ENCODE data around the gene SIX3. TPM values are rescaled to one million over a fixed set of nuclear protein-coding genes. Genes with fewer than 3 reads are reported as not detected.

SIX3 gene
- total and polyA plus RNA-seq, 11 donors = not detected

GRCh38 chr2:44902217-44903137 is 39.0 kb upstream of the SIX3 start:
- DNase-seq (no peak), ATAC-seq (no peak)
- no peak overlapping the region for H3K4me3 ChIP-seq
- H3K9me3 ChIP-seq = no peaks in the 10 kb centered on the region
- no peak overlapping the region for H3K27ac ChIP-seq
- intact Hi-C loops (cut with DNase I) = no loop called here
- WGBS, 4 donors = 69 to 86% (median 83%) methylated on average over 7 of the region's 7 CpGs
- H3K36me3 ChIP-seq = no peaks in the 10 kb centered on the region
- no peaks in the 10 kb centered on the region for H3K4me1 ChIP-seq
- H3K27me3 ChIP-seq = peaks cover 0 to 84% (median 28%) of the 10 kb centered on the region in 9 donors
- TF ChIP-seq POLR2A (IDR thresholded peaks at IDR 0.05) (no peak), CTCF (IDR thresholded peaks at IDR 0.05) (no peak)

- TF ChIP-seq CTCF (IDR thresholded peaks at IDR 0.05) (no peak), POLR2A (IDR thresholded peaks at IDR 0.05) (no peak)
- no peak for ATAC-seq
- peaks cover 0 to 10% (median under 1%) of the 10 kb centered on the region in 12 donors for H3K9me3 ChIP-seq
- no peaks in the 10 kb centered on the region for H3K36me3 ChIP-seq
- H3K27ac ChIP-seq = no peak overlapping the region
- no peaks in the 10 kb centered on the region for H3K4me1 ChIP-seq
- DNase-seq = no peak
- H3K4me3 ChIP-seq = no peak overlapping the region
- intact Hi-C loops (cut with DNase I) = no loop called here
- H3K27me3 ChIP-seq = peaks cover 0 to 88% (median 23%) of the 10 kb centered on the region in 9 donors
- 62 to 93% (median 73%) methylated on average over 1 of the region's 1 CpG for WGBS, 4 donors
Measured at GRCh38 chr2:44904578-44904977, 36.9 kb upstream of the SIX3 start.

GRCh38 chr2:44906972-44907371 is 34.5 kb upstream of the SIX3 start:
- intact Hi-C loops (cut with DNase I) = no loop called here
- TF ChIP-seq POLR2A (IDR thresholded peaks at IDR 0.05) (no peak), CTCF (IDR thresholded peaks at IDR 0.05) (no peak)
- H3K9me3 ChIP-seq = peaks cover 0 to 32% (median 13%) of the 10 kb centered on the region in 12 donors
- no peak overlapping the region for H3K27ac ChIP-seq
- no peaks in the 10 kb centered on the region for H3K36me3 ChIP-seq
- WGBS, 4 donors = 22 to 39% (median 37%) methylated on average over 7 to 10 of the region's 10 CpGs
- no peaks in the 10 kb centered on the region for H3K4me1 ChIP-seq
- H3K4me3 ChIP-seq = no peak overlapping the region
- ATAC-seq (no peak), DNase-seq (no peak)
- H3K27me3 ChIP-seq = peaks cover 0 to 66% (median 11%) of the 10 kb centered on the region in 9 donors

GRCh38 chr2:44909831-44910230 is 31.7 kb upstream of the SIX3 start:
- Histone ChIP-seq H3K9me3 (peaks cover 0 to 37% (median 13%) of the 10 kb centered on the region in 12 donors), H3K27ac (no peak overlapping the region), H3K4me1 (no peaks in the 10 kb centered on the region), H3K4me3 (no peak overlapping the region), H3K36me3 (no peaks in the 10 kb centered on the region), H3K27me3 (peaks cover 0 to 44% (median 9%) of the 10 kb centered on the region in 9 donors)
- ATAC-seq (no peak), DNase-seq (no peak)
- intact Hi-C loops (cut with DNase I) = no loop called here
- 83 to 96% (median 91%) methylated on average over 1 of the region's 1 CpG for WGBS, 4 donors
- TF ChIP-seq POLR2A (IDR thresholded peaks at IDR 0.05) = no peak
- TF ChIP-seq CTCF (IDR thresholded peaks at IDR 0.05) = no peak
